Cardiac fibroblast (primary cell): ENCODE data around the gene SCD5.
"Not testable (repeated sequence)": the region's sequence is repeated elsewhere in the genome, so short reads cannot be mapped to it uniquely, and the experiment has no call there.

ENCODE experiments used
- DNase-seq, 2 donors: peaks; one replicate each; pipeline versions ENCODE4 v3.0.0 to v3.0.0-alpha.2; 2010; ENCODE audit warnings: low read depth in 2 of 2
- H3K4me3 ChIP-seq, 2 donors: replicated peaks in 1 of 2; 1 replicate in 1 of 2; 2 replicates in 1 of 2; pipeline ENCODE4 v1.5.1; 2011; ENCODE audit warnings: low read depth in 2 of 2, low read length in 2 of 2, mild to moderate bottlenecking in 2 of 2, moderate library complexity in 1 of 2
- TF ChIP-seq, protein P1 (sequence below): IDR thresholded peaks from one replicate; pipeline ENCODE4 v1.5.1; 2011; ENCODE audit warnings: low read depth, mild to moderate bottlenecking, low read length, inconsistent platforms

SCD5 gene

DNA sequence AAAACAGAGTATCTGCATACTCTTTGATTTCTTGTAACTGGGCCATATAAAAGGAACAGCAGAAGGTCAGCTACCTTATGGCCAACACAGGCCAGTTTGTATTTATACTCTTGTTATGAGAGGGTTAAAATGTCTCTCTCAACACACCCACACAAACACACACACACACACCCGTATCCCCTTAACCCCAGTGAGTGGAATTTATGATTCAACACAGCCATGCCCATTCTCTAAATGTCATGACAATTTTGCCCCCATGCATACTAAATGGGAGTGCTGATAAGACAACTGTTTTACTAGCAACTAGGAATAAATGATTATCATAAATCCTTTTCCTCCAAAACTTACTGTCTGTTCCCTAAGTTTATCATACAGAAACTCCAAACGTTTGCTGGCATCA lies 22.1 kb upstream of the SCD5 start:
- TF ChIP-seq, protein P1, sequence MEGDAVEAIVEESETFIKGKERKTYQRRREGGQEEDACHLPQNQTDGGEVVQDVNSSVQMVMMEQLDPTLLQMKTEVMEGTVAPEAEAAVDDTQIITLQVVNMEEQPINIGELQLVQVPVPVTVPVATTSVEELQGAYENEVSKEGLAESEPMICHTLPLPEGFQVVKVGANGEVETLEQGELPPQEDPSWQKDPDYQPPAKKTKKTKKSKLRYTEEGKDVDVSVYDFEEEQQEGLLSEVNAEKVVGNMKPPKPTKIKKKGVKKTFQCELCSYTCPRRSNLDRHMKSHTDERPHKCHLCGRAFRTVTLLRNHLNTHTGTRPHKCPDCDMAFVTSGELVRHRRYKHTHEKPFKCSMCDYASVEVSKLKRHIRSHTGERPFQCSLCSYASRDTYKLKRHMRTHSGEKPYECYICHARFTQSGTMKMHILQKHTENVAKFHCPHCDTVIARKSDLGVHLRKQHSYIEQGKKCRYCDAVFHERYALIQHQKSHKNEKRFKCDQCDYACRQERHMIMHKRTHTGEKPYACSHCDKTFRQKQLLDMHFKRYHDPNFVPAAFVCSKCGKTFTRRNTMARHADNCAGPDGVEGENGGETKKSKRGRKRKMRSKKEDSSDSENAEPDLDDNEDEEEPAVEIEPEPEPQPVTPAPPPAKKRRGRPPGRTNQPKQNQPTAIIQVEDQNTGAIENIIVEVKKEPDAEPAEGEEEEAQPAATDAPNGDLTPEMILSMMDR: no peak
- no peak overlapping the region for H3K4me3 ChIP-seq
- no peak for DNase-seq

DNA sequence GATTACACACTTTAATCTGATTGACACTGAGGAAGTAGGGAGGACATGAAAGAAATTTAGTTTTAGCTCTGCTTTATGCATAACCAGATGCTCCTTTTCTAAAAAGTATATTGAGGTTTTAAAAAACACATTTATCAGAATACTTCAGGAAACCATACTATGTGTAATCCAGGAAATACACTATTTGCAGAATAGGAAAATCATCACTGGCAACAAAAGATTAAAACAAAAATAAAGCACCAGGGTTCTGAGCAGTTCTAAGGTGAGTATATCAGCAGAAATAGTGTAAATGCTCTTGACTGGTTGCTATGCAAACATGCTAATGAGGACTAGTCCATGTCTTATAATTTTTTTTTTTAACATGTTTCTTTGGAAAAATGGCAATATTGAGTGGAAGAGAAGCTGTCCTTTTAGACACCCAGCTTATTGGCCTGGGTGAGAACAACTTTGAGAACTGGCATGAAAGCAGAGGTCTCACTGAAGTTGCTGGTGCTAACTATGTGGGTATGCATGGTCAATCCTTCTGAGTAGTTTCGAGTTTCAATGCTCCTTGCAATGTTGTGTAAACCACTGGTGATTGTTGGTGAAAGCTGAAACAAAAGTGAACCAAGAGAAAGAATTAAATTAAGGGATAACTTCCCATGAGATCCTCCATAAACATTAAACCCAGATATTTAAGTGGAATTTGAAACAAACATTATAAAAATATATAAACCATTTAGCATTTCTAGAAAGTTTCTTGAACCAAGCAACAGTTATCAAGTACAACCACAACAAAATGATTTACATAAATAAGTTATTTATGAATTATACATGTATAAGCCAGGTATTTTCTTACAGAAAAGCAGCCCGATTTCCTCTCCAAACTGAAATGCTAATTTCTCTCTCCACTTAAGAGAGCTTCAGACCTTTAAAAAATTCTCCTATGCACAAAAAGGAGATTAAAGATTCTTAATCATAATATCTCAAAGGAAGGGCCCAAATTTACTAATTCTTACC lies 20.4 kb upstream of the SCD5 start:
- no peak for DNase-seq
- no peak overlapping the region for H3K4me3 ChIP-seq
- TF ChIP-seq, protein P1: no peak

DNA sequence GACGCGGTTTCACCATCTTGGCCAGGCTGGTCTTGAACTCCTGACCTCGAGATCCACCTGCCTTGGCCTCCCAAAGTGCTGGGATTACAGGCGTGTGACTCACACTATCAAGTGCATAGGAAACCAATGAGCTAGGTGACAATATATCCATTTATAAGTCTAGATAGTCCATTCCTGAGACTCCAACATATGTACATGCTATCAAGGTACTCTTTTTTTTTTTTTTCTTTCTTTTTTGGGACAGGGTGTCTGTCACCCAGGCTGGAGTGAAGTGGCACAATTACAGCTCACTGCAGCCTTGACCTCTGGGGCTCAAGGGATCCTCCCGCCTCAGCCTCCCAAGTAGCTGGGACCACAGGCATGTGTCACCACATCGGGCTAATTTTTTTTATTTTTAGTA lies 18.3 kb upstream of the SCD5 start:
- not testable (repeated sequence) for DNase-seq, H3K4me3 ChIP-seq

DNA sequence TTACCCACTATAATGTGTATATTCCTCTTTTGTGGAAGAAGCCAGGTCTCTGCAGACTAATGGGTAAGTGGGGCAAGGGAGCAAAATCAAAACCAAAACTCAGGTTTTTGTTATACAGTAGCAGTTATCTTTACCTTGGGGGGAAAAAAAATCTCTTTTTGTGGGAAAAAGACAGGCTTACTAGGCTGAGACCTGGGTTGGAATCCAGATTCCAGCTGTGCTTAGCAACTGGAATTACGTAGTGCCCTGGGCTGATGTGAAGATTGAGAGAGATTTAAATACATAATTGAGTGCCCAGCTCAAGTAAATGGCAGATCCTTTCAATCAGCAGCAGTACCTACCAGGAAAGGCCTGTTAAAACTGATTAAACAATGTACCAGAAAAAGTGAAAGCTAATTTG lies 15.4 kb upstream of the SCD5 start:
- no peak overlapping the region for H3K4me3 ChIP-seq
- TF ChIP-seq, protein P1: no peak
- no peak for DNase-seq

DNA sequence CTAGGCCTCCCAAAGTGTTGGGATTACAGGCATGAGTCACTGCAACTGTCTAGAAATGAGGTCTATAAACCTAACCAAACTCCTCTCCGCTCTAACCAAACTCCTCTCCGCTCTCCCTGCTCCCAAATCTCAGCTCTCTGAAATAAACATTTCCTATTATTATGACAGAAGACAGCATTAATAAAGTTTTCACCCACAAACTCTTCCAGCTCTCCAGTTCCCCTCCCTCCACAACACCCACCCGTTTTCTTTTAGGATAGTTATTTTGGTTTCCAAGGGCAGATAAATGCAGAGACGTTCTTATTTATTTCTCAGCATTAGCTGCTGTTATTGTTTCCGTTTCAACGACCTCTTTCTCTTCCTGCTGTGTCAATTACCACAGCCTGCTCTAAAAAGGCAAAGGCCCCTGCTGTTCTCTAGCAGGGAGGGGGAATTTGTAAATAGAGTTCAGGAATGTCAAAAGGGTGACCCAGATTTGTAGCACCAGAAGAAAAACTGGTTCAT lies 13.3 kb upstream of the SCD5 start:
- no peak for DNase-seq

DNA sequence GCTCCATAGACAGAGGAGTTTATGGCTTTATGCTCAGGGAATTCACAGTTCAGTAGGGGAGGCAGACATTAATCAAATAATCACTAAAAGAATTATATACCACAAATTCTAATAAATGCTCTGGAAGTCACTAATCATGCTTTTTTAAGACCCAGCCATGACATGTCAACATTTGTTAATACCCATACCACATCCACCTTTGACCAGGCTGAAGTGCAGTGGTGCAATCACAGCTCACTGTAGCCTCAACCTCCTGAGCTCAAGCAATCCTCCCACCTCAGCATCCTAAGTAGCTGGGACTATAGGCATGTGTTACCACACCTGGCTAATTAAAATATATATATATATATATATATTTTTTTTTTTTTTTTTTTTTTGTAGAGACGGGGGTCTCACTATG lies 12.8 kb upstream of the SCD5 start:
- H3K4me3 ChIP-seq: no peak overlapping the region
- TF ChIP-seq, protein P1: no peak
- DNase-seq: no peak

More for the DNA sequence above, 13.3 kb upstream of the SCD5 start:
- TF ChIP-seq, protein P1: no peak
- no peak overlapping the region for H3K4me3 ChIP-seq

DNA sequence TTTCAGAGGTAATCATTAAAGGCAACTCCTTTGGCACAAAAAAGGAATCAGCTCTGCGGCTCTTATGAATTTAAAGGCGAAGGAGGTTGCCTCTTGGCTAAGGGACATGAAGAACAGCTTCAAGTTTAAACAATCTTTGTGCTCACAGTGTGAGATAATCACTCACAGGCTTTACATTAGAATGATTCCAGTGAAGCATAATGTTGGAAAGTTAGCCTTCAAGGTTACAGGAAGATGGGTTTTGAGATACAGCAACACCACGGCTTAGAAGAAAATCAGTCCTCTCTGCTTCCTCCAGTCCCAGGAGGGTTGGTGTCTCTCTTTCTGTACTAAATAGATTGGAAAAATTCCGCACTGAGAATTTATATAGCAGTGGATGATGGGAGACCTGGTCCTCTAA lies 11.6 kb upstream of the SCD5 start:
- DNase-seq: no peak
- no peak overlapping the region for H3K4me3 ChIP-seq
- TF ChIP-seq, protein P1: no peak
